UCSD-AML1 (cell line): ENCODE results near the gene MAL.
"Not testable (repeated sequence)": the region's sequence is repeated elsewhere in the genome, so short reads cannot be mapped to it uniquely, and the experiment has no call there.

Experiments used
- DNase-seq: peaks from one replicate; lab custom pipeline; 2025; ENCODE audit not compliant: unreplicated experiment; lab: John Stamatoyannopoulos, UW

The MAL gene

DNA sequence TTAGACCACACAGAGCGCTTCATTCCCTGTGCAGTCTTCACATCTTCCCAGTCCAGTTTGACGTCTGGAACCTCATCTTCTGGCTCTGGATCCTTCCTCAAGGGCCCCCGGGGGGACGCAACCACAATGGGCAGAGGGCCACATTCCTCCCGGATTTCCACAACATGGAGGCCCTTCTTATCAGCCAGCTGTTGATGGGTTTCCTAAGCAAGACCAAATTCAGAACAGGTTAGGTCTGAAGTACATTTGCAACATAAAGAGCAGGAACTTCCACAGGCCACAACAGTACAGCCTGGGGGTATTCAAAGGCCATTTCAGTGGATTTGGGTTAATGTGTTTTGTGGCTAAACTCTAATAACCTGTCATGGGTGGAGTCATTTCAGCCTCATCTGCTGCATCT is 61.9 kb downstream of the MAL start:
- DNase-seq: no peak

- DNase-seq: no peak
Observed at GRCh38 chr2:95091885-95092555, 66.5 kb downstream of the MAL start.

DNA sequence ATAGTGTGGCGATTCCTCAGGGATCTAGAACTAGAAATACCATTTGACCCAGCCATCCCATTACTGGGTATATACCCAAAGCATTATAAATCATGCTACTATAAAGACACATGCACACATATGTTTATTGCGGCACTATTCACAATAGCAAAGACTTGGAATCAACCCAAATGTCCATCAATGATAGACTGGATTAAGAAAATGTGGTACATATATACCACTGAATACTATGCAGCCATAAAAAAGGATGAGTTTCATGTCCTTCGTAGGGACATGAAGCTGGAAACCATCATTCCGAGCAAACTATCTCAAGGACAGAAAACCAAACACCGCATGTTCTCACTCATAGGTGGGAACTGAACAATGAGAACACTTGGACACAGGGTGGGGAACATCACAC is 72.8 kb downstream of the MAL start:
- DNase-seq: not testable (repeated sequence)

DNA sequence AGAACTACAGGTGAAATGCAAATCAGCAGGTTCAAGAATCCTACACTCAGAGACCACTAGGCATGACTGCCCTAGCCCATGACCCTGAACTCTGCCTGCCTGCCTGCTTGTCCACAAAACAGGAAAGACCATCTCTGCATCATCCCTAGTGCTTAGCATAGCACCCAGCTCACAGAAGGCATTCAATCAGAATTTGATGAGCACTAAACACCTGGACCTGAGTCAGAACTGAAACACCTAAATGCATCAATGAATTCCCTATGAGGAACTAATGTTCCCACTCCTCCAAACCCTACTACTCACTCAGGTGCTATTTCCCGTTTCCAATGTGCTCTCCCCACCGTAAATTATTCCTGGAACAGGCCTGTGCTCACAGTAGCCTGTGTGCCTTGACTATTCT is 74.4 kb downstream of the MAL start:
- DNase-seq: no peak
